ENCODE data around the gene SLC38A7. TPM values are rescaled to one million over a fixed set of nuclear protein-coding genes. Genes with fewer than 3 reads are reported as not detected.

Gene SLC38A7
- 20.2 TPM for total RNA-seq (2021; ENCODE audit: unreplicated experiment)
- polyA plus RNA-seq (2012; ENCODE audit: insufficient read length): 18.3 TPM
- percentile 60 among the genes with signal in this experiment for Bru-seq, nascent RNA
- BruChase-seq, experiment 1, labeled RNA remaining after a 2-hour chase: percentile 67 among the genes with signal in this experiment
- percentile 68 among the genes with signal in this experiment for BruChase-seq, experiment 2, labeled RNA remaining after a 6-hour chase
- long read RNA-seq, full-length matches to known transcripts: 11 of 31 reads
- long read RNA-seq, partial matches to known transcripts: 4 of 31 reads
- long read RNA-seq, other reads (novel, unspliced or antisense): 16 of 31 reads

GRCh38 chr16:58684354-58685083 lies at the start of gene SLC38A7:
TSS of gene SLC38A7 (minus strand) at chr16:58684770. CDS start at chr16:58680126, 4,644 bp downstream.
- Histone ChIP-seq H3K27ac (ENCODE audit: low read length) (peak within 1 kb of the TSS; percentile 84), H3K27me3 (ENCODE audit: control insufficient read depth, insufficient read depth, low read length) (no peaks in the 10 kb centered on the region), H3K36me3 (ENCODE audit: control insufficient read depth, insufficient read depth, low read length) (no peaks in the 10 kb centered on the region; the same call in 1 of the 2 replicates), H3K4me3 (ENCODE audit: low read depth in 2 of 2, low read length in 2 of 2) (peak within 1 kb of the TSS; percentile 87), H3K4me1 (ENCODE audit: control insufficient read depth, insufficient read depth, low read length) (peaks cover 7% of the 10 kb centered on the region), H3K9me3 (ENCODE audit: control insufficient read depth, insufficient read depth, low read depth, low read length) (no peaks in the 10 kb centered on the region)
- peak; percentile 99 for ATAC-seq
- CTCF ChIA-PET: interaction anchor here (0.8 kb wide), 1 partner anchor 72 kb away, joined by 4 read pairs; no protein-coding TSS in a partner anchor
- intact Hi-C loops (cut with micrococcal nuclease; ENCODE audit: unreplicated experiment) (no loop called here), in situ Hi-C loops (cut with HindIII; ENCODE audit: low pct_unique_long_range_greater_than_20kb, low sequenced_read_pairs) (no loop called here)
- TF ChIP-seq SIN3A (IDR thresholded peaks at IDR 0.05; ENCODE audit: borderline replicate concordance, insufficient read depth, low read depth, low read length): peak; percentile 84; the same call in 1 of the 2 replicates
- no peak for TF ChIP-seq TCF7L2 (IDR thresholded peaks at IDR 0.05; ENCODE audit: low read depth, low read length)
- TF ChIP-seq POLR2AphosphoS5 (IDR thresholded peaks at IDR 0.05; ENCODE audit: low read depth, low read length): no peak
- BruUV-seq (replicated peaks): no TSS peak
- POLR2A ChIA-PET: no interaction called here
- peak; percentile 39 for DNase-seq (ENCODE audit: low read depth, low spot score)

- ChIA-PET POLR2A (no interaction called here), CTCF (no interaction called here)
- peak; percentile 51 for DNase-seq (ENCODE audit: low read depth, low spot score)
- TF ChIP-seq POLR2AphosphoS5 (IDR thresholded peaks at IDR 0.05; ENCODE audit: low read depth, low read length) (peak; percentile 64), TCF7L2 (IDR thresholded peaks at IDR 0.05; ENCODE audit: low read depth, low read length) (no peak), CTCF (IDR thresholded peaks at IDR 0.05) (peak; percentile 92)
- Histone ChIP-seq H3K4me3 (ENCODE audit: low read depth in 2 of 2, low read length in 2 of 2) (peak within 1 kb of the TSS; percentile 64 to 75), H3K4me1 (ENCODE audit: control insufficient read depth, insufficient read depth, low read length) (no peaks in the 10 kb centered on the region), H3K9me3 (ENCODE audit: control insufficient read depth, insufficient read depth, low read depth, low read length) (no peaks in the 10 kb centered on the region), H3K27me3 (ENCODE audit: control insufficient read depth, insufficient read depth, low read length) (no peaks in the 10 kb centered on the region), H3K27ac (ENCODE audit: low read length) (peak within 1 kb of the TSS; percentile 77), H3K36me3 (ENCODE audit: control insufficient read depth, insufficient read depth, low read length) (peaks cover 5% of the 10 kb centered on the region; the same call in 1 of the 2 replicates)
- intact Hi-C loops (cut with micrococcal nuclease; ENCODE audit: unreplicated experiment): no loop called here
- in situ Hi-C loops (cut with HindIII; ENCODE audit: low pct_unique_long_range_greater_than_20kb, low sequenced_read_pairs): no loop called here
- BruUV-seq (replicated peaks): no TSS peak
- peak; percentile 99 for ATAC-seq
These were observed 49.3 kb upstream of the SLC38A7 start, which contains the start of gene GOT2 for GRCh38 chr16:58733671-58734458. TSS of gene GOT2 (minus strand) at chr16:58734316. CDS start at chr16:58734228, 88 bp downstream.

GRCh38 chr16:58733248-58733670 lies 48.7 kb upstream of the SLC38A7 start:
- no TSS peak for BruUV-seq (replicated peaks)
- Histone ChIP-seq H3K36me3 (ENCODE audit: control insufficient read depth, insufficient read depth, low read length) (peaks cover 5% of the 10 kb centered on the region; the same call in 1 of the 2 replicates), H3K27me3 (ENCODE audit: control insufficient read depth, insufficient read depth, low read length) (no peaks in the 10 kb centered on the region), H3K4me1 (ENCODE audit: control insufficient read depth, insufficient read depth, low read length) (no peaks in the 10 kb centered on the region), H3K27ac (ENCODE audit: low read length) (peak overlapping the region; percentile 77), H3K9me3 (ENCODE audit: control insufficient read depth, insufficient read depth, low read depth, low read length) (no peaks in the 10 kb centered on the region), H3K4me3 (ENCODE audit: low read depth in 2 of 2, low read length in 2 of 2) (peak overlapping the region; percentile 64 to 75)
- in situ Hi-C loops (cut with HindIII; ENCODE audit: low pct_unique_long_range_greater_than_20kb, low sequenced_read_pairs) (no loop called here), intact Hi-C loops (cut with micrococcal nuclease; ENCODE audit: unreplicated experiment) (no loop called here)
- ATAC-seq (no peak), DNase-seq (ENCODE audit: low read depth, low spot score) (no peak)
- TF ChIP-seq CTCF (IDR thresholded peaks at IDR 0.05) (no peak), TCF7L2 (IDR thresholded peaks at IDR 0.05; ENCODE audit: low read depth, low read length) (no peak), SIN3A (IDR thresholded peaks at IDR 0.05; ENCODE audit: borderline replicate concordance, insufficient read depth, low read depth, low read length) (no peak), REST (IDR thresholded peaks at IDR 0.05; ENCODE audit: insufficient read depth in 1 of 2, low read depth in 2 of 2, low read length in 1 of 2) (no peak), POLR2AphosphoS5 (IDR thresholded peaks at IDR 0.05; ENCODE audit: low read depth, low read length) (no peak)
- POLR2A ChIA-PET: no interaction called here
- CTCF ChIA-PET: no interaction called here

All from Panc1 (cell line).